GM10266 (cell line): ENCODE data around the gene FGF1.

Experiments used
- DNase-seq: peaks from one replicate; pipeline ENCODE4 v3.0.0; 2012; ENCODE audit errors: extremely low spot score
- TF ChIP-seq, protein P1 (sequence below): IDR thresholded peaks from 2 replicates; pipeline ENCODE4 v1.5.1; 2012; ENCODE audit warnings: mild to moderate bottlenecking, low read depth; ENCODE audit not compliant: control insufficient read depth, insufficient read depth; ENCODE audit errors: missing control alignments

Gene FGF1

DNA sequence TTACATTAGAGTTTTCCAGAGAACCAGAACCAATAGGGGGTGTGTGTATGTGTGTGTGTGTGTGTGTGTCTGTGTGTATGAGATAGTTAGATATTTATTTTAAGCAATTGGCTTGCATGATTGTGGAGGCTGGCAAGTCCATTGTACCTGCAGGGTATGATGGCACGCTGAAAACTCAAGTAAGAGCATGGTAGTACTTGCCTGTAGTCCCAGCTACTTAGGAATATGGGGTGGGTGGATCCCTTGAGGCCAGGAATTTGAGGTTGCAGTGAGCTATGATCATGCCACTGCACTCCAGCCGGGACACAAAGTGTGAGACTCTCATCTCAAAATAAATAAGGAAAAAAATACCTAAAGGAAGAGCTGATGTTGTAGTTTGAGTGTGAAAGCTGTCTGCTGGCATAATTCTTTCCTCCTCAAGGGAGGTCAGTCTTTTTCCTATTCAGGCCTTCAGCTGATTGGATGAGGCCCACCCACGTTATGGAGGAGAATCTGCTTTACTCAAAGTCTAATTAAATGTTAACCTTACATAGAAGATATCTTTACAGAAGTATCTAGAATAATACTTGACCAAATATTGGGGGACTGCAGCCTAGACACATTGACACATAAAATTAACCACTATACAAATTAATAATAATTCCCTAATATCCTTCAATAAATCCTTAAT lies 107.6 kb downstream of the FGF1 start:
- DNase-seq: no peak
- TF ChIP-seq, protein P1, sequence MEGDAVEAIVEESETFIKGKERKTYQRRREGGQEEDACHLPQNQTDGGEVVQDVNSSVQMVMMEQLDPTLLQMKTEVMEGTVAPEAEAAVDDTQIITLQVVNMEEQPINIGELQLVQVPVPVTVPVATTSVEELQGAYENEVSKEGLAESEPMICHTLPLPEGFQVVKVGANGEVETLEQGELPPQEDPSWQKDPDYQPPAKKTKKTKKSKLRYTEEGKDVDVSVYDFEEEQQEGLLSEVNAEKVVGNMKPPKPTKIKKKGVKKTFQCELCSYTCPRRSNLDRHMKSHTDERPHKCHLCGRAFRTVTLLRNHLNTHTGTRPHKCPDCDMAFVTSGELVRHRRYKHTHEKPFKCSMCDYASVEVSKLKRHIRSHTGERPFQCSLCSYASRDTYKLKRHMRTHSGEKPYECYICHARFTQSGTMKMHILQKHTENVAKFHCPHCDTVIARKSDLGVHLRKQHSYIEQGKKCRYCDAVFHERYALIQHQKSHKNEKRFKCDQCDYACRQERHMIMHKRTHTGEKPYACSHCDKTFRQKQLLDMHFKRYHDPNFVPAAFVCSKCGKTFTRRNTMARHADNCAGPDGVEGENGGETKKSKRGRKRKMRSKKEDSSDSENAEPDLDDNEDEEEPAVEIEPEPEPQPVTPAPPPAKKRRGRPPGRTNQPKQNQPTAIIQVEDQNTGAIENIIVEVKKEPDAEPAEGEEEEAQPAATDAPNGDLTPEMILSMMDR: no peak

DNA sequence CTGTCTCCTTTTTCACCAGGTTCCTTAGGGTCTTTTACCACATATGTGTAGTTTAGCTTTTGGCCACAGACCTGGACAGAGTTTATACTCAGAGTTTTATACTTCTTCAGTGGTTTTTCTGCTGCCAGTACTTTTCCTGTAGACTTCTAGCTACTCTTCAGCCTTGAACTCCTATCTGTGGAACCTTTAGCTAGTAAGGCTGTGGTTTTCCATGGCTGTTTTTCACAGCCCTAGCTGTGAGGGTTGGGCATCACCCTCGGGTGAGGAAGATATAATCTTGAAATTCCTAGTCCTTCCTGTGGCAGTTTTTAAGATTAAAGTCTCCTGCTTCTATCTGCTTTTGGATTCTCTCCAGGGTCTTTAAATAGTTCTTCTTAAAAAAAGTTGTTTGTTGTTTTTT lies 109.1 kb downstream of the FGF1 start:
- DNase-seq: no peak
- TF ChIP-seq, protein P1: no peak

DNA sequence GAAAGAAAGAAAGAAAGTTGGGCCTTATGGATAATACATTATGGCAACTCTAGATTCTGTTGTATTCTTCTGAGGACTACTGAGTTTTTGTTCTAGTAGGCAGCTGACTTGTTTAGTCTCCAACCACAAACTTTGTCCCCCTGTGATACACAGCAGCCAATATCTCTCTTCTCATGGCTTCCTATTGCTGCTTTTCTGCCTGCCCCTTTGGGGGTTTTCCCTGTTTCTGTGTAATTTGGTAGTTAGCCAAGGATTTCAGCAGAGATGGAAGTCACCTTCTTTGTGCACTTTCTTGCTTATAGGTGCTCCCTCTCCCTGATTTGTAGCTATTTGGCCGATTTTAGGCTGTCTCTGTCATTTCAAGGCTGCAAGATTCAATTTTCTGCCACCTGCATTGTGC lies 109.6 kb downstream of the FGF1 start:
- DNase-seq: no peak
- TF ChIP-seq, protein P1: no peak

DNA sequence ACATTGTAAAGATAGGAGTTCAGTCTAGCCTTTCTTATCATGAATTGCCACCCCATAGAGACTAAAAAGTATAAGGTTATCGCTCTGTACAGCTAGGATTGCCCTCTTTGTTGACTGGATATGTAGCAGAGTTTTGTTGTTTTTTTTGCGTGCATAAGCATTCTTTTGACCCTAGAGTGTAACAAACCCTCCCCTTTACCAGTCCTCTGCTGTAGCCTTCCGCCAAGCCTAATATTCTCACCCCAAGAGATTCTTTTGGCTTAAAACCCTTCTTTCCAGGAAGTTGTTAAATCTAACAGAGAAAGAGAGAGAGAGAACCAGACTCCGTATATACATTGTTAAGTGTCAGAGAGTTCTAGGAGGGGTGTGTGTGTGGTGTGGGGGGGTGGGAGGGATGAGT lies 113.9 kb downstream of the FGF1 start:
- no peak for DNase-seq
- TF ChIP-seq, protein P1: no peak

DNA sequence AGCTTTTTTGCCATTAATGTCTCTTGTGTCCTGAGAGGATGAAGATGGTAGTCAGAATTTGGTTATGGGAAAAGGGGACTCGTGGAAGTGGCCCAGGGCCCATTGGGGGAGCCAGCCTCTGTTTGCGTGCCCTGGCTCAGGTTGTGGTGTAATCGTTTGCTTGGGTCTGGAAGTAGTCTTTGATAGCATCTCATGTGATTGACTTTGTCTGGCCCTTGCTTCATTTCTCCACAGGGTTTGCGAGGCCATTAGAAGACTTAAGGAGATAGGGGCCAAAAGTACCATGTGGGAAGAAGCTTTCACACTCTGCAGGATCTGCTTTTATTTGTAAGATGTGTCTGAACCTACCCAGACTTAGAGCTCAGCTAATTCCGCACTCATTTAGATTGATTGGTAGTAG lies 114.5 kb downstream of the FGF1 start:
- TF ChIP-seq, protein P1: no peak
- DNase-seq: no peak

DNA sequence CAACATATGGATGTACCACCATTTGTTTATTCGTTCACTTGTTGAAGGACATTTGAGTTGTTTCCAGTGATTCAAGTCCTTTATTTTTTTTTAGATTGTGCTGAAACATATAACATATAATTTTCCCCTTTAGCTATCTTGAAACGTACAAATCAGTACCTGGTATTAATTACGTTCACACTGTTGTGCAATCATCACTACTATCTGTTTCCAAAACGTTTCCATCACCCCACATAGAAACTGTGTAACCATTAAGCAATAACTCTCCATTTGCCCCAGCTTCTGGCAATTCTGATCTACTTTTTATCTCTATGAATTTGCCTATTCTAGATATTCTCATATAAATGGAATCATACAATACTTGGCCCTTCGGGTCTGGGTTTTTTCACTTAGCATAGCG lies 116.0 kb downstream of the FGF1 start:
- DNase-seq: no peak
- TF ChIP-seq, protein P1: no peak

DNA sequence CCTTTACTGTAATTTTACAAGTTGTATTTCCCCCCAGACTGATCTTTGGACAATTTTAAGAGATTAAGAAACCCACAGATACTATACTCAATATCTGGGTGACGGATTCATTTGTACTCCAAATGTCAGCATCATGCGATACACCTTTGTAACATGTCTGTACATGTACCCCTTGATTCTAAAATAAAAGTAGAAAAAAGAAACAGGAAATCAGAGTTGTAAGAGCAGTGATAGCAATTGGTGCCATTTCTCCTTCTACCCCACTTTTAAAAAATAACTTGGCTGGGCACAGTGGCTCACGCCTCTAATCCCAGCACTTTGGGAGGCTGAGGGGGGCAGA lies 116.9 kb downstream of the FGF1 start:
- TF ChIP-seq, protein P1: no peak
- DNase-seq: no peak
